Omental fat pad (tissue), 4 donors: ENCODE results near the gene GHRH. TPM values are rescaled to one million over a fixed set of nuclear protein-coding genes. Genes with fewer than 3 reads are reported as not detected.

Source experiments
- ATAC-seq: fragments of 150-250 bp; one replicate; pipeline ENCODE4 v1.9.1; 2016; ENCODE audit warnings: mild to moderate bottlenecking, moderate library complexity; ENCODE audit not compliant: low FRiP score
- DNase-seq: peaks from one replicate; pipeline ENCODE4 v3.0.0-alpha.2; 2019; ENCODE audit warnings: low spot score
- total RNA-seq, 4 donors: library from RNA; depleted of rRNA; stranded (reverse); fragments of >200 nt; gene quantifications; one replicate each; pipeline ENCODE4 v1.1.0, GENCODE V29; 2016
- TF ChIP-seq, protein P1 (sequence below), 3 donors: fragments of 450-650 bp; IDR thresholded peaks; one replicate each; pipeline ENCODE4 v1.5.1; 2016 to 2017; ENCODE audit warnings: antibody characterized with exemption in 3 of 3, mild to moderate bottlenecking in 3 of 3, moderate library complexity in 2 of 3

Gene GHRH
- total RNA-seq, 4 donors from 2014 or later, result not detected

DNA sequence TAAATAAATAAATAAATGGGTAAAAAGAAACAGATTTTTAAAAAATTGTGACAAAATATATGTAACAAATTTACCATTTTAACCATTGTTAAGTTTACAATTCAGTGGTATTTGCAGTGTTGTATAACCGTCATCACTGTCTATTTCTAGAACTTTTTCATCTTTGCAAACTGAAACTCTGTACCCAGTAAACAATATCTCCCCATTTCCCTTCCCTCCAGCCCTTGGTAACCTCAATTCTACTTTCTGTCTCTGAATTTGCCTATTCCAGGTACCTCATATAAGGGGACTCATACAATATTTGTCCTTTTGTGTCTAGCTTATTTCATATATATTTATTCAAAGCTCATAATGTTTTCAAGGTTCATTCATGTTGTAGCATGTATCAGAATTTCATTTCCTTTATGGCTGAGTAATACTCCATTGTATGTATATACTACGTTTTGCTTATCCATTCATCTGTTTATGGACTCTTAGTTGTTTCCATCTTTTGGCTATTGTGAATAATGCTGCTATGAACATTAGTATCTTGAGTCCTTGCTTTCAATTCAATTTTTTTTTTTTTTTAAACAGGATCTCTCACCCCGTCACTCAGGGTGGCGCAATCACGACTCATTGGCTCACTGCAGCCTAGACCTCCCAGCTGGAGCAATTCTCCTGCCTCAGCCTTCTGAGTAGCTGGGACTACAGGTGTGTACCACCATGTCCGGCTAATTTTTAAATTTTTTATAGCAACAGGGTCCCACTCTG lies 36.8 kb upstream of the GHRH start:
- ATAC-seq (no peak), DNase-seq (no peak)

DNA sequence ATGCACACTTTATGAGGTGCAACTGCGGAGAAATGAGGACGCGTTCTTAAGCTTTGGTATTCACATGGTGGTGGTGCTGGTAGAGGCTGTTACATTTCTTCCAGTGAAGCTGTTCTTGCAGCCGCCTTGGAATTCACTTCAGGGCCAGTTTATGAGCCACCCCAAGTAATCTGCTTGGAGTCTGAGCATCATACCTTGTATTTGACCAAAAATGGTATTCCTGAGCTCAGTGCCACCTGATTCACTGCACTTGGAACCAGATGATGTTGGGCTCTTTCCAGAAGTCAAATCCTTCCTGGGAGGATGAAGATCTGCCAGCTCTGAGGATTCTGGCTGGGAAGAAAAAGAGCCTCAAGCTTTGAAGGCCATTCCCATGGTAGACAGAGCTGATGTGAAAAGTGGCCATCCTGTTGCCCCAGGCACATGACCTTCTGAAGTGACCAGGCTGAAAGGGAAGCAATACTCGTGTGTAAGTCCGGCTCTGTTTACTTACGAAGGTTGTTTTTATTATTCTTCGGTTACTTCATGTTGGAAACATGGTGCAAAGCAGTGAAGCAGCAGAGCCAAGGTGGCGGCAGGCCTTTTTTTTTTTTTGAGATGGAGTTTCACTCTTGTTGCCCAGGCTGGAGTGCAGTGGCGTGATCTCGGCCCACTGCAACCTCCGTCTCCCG lies 35.6 kb upstream of the GHRH start:
- ATAC-seq, result peak; percentile 52
- TF ChIP-seq, protein P1, sequence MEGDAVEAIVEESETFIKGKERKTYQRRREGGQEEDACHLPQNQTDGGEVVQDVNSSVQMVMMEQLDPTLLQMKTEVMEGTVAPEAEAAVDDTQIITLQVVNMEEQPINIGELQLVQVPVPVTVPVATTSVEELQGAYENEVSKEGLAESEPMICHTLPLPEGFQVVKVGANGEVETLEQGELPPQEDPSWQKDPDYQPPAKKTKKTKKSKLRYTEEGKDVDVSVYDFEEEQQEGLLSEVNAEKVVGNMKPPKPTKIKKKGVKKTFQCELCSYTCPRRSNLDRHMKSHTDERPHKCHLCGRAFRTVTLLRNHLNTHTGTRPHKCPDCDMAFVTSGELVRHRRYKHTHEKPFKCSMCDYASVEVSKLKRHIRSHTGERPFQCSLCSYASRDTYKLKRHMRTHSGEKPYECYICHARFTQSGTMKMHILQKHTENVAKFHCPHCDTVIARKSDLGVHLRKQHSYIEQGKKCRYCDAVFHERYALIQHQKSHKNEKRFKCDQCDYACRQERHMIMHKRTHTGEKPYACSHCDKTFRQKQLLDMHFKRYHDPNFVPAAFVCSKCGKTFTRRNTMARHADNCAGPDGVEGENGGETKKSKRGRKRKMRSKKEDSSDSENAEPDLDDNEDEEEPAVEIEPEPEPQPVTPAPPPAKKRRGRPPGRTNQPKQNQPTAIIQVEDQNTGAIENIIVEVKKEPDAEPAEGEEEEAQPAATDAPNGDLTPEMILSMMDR (IDR thresholded peaks at IDR 0.05), result no peak
- DNase-seq, result no peak

More for the DNA sequence above, 36.8 kb upstream of the GHRH start:
- TF ChIP-seq, protein P1 (IDR thresholded peaks at IDR 0.05), result no peak

DNA sequence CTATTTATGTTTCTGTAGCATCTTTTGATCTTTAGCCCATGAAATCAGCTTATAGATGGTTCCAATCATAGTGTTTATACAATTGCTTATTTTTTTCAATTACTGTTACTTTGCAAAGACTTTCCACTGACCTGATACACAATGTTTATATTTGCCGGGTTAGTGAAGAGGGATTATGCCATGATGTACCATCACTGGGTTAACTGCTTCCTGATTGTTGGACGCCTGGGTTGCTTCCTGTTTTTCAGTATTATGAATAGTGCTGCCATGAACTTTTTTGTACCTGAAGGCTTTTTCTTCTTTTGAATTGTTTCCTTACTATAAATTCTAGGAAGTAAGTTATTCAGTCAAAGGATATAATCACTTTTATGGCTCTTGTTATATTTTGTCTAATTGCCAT lies 34.8 kb upstream of the GHRH start:
- ATAC-seq, result no peak
- TF ChIP-seq, protein P1 (IDR thresholded peaks at IDR 0.05), result no peak
- DNase-seq, result no peak

DNA sequence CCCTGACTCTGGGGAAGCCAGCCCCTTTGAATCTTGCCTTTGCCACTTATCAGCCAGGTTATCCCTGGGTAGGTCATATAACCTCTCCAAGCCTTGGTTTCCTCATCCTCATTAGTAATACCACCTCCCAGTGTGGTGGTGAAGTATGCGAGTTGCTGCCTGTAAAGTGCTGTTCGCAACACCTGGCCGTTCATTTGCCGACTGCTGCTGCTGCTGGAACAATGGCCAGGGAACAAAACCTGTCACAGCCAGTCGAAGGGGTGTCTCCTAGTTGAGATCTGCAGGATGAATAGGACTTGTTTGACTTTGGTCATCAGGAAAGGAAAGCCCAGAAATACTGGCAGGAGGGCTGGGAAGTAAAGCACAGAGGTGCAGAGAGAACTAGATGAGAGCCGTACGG lies 34.0 kb upstream of the GHRH start:
- DNase-seq (no peak), ATAC-seq (no peak)
- TF ChIP-seq, protein P1 (IDR thresholded peaks at IDR 0.05), result no peak

DNA sequence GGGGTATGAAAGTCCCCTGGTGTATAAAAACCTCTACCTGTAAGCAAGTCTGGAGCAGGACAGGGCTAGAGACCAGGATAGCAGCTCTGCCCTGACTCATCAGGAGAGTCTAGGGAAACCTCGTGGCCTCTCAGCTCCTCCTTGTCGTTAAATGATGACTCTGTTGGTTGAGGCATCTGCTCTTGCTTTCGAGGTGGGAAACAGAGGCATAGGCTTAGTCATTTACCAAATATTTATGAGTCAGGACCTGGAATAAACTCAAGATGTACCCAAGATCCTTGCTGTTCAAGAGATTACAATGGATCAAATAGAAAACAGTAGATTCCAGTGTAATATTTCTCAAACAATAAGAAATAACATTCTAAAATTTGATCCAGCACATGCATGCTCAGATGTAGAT lies 33.4 kb upstream of the GHRH start:
- DNase-seq (no peak), ATAC-seq (peak; percentile 92)
- TF ChIP-seq, protein P1 (IDR thresholded peaks at IDR 0.05), result no peak

DNA sequence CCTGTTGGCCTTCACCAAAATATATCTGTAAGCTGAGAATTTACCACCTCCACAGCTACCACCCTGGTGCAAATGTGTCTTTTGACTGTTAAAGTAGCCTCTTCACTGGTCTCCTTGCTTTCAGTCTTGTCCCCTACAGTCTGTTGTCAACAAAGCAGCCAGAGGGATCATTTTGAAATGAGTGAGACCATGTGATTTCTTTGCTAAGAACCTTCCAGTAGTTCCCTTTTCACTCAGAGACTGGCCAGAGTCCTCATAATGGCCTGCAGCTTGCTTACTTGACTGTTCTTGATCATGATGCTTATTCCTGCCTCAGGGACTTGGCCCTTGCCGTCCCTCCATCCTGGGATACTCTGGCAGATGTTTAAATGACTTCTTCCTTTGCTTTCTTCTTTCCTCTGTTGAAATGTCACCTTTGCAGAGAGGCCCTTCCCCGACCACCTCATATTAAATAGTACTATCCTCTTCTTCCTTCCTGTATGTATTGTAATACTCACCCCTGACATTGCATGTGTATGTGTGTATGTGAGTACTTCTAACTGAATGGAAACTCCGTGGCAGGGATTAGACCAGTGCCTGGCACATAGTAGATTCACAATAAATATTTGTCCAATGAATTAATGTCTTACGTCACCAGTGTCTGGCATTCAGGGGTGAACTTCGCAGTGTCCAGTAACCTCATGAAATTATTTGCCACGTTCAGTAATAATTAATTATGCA lies 32.8 kb upstream of the GHRH start:
- DNase-seq (no peak), ATAC-seq (peak; percentile 11)
- TF ChIP-seq, protein P1 (IDR thresholded peaks at IDR 0.05), result no peak
